T-helper 22 cell (primary cell): ENCODE results near the gene TET1.
A peak's percentile ranks its signal among the peaks of the same experiment; 100 is the strongest.
"Not testable (repeated sequence)": the region's sequence is repeated elsewhere in the genome, so short reads cannot be mapped to it uniquely, and the experiment has no call there.

Experiments used
- DNase-seq: peaks from one replicate; pipeline ENCODE4 v3.0.0-alpha.2; 2020; ENCODE audit warnings: low read depth

The TET1 gene

DNA sequence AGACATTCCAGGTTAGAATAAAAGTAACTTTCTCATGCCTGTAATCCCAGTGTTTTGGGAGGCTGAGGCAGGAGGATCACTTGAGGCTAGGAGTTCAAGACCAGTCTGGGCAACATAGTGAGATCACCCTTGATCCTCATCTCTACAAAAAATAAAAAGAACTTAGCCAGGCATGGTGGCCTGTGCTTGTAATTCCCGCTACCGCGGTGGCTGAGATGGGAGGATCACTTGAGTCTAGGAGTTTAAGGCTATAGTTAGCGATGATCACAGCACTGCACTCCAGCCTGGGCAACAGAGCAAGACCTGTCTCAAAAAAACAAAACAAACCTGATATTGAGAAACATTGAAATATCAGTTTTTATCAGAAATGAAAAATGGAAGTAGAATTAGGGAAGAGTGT lies 4.6 kb downstream of the TET1 start:
- no peak for DNase-seq

DNA sequence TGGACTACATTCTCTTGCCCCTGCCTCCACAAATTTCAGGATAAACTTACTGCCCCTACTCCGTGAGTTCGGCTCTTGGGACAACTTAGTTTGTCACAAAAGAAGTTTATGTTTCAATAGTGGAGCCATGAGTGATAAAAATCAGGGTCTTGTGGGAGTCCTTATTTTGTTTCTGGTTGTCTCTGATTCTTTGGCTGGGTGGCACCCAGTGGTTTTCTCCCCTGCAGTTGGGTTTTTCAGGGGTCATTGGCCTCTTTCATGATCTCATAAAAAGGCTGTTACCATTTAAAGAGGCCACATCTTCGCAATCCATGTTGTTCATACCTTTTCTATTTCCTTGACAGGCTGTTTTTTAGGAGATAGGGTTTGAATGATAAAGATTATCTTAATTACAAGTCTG lies 5.5 kb downstream of the TET1 start:
- DNase-seq = no peak

DNA sequence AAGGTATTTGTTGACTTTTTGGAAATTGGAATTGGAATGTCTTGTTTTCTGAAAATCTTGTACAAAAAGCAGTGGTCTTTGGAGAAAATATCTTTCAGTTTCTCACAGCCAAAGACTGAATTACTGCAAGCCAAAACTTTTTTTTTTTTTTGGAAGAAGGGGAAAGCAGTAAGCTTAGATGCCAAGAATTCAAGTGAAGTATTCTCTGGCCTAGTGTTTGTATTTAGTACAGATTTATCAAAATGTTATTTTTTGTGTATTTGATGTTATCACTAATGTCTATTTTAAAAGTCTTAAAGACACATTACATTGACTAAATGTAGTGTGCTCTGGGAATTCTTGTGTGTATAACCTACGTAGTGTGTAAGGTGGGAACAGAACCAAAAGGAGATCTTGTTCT lies 6.2 kb downstream of the TET1 start:
- no peak for DNase-seq

DNA sequence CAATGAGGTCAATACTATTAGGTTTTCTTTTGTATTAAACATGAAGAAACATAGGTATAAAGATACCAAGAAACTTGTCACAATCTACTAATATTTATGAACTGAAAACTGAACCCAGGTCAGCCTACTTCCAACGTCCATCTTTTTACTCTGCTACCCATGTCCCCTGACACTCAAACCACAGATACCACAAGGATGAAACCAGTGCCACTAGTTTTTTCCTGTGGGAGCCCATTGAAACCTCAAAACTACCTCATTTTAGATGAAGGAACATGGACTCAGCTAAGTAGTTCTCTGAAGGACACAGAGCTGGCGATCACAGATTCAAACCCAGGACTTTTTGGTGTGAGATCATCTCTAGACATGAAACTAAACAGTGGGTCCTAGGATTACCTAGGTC lies 6.8 kb downstream of the TET1 start:
- no peak for DNase-seq

DNA sequence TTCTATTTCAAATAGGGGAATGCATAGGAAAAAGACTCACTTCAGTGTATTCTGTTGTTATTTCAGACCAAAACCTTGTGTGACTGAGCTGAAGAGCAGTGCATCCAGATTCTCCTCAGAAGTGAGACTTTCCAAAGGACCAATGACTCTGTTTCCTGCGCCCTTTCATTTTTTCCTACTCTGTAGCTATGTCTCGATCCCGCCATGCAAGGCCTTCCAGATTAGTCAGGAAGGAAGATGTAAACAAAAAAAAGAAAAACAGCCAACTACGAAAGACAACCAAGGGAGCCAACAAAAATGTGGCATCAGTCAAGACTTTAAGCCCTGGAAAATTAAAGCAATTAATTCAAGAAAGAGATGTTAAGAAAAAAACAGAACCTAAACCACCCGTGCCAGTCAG lies 12.0 kb downstream of the TET1 start:
- DNase-seq = no peak

DNA sequence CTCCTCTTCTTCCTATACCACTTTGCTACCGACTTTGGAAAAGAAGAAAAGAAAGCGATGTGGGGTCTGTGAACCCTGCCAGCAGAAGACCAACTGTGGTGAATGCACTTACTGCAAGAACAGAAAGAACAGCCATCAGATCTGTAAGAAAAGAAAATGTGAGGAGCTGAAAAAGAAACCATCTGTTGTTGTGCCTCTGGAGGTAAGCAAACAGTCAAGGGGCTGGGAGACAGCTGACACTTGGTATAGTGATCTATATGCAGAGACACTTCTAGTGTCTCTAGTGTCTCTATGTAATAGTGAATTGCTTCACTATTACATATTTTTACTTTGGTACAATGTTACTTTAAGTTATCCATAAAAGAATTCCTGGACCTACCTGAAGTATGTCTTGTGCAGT lies 13.9 kb downstream of the TET1 start:
- no peak for DNase-seq

DNA sequence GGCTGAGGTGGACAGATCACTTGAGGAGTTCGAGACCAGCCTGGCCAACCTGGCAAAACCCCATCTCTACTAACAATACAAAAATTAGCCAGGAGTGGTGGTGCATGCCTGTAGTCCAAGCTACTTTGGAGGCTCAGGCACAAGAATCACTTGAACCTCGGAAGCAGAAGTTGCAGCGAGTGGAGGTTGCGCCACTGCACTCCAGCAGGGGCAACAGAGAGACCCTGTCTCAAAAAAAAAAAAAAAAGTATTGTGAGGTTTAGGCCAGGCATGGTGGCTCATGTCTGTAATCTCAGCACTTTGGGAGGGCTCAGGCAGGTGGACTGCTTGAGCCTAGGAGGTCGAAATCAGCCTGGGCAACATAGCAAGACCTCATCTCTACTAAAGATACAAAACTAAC lies 16.0 kb downstream of the TET1 start:
- no peak for DNase-seq

DNA sequence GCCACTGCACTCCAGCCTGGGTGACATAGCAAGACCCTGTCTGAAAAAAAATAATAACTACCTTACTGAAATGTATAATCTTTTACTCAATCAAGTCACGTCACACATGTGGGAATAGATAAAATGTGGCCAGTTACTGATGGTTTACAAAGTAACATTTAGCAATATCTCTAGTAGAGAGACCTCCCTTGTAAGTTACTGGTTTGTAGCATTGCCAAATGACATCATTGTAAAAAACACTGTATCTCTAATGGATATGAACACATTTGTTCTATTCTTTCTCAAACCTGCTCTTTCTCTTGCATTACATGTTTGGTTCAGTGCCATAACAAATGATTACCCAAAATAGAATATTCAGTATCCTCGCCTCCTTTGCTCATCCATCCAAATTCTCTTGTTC lies 18.8 kb downstream of the TET1 start:
- no peak for DNase-seq

DNA sequence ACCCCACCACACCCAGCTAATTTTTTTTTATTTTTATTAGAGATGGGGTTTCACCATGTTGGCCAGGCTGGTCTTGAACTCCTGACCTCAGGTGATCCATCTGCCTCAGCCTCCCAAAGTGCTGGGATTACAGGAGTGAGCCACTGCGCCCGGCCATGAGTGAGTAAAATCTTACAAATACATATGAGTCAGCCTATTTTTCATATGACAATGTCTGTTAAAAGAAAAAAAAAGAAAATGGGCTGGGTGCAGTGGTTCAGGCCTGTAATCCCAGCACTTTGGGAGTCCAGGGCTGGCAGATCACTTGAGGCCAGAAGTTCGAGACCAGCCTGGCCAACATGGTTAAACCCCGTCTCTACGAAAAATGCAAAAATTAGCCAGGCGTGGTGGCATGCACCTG lies 24.1 kb downstream of the TET1 start:
- not testable (repeated sequence) for DNase-seq

DNA sequence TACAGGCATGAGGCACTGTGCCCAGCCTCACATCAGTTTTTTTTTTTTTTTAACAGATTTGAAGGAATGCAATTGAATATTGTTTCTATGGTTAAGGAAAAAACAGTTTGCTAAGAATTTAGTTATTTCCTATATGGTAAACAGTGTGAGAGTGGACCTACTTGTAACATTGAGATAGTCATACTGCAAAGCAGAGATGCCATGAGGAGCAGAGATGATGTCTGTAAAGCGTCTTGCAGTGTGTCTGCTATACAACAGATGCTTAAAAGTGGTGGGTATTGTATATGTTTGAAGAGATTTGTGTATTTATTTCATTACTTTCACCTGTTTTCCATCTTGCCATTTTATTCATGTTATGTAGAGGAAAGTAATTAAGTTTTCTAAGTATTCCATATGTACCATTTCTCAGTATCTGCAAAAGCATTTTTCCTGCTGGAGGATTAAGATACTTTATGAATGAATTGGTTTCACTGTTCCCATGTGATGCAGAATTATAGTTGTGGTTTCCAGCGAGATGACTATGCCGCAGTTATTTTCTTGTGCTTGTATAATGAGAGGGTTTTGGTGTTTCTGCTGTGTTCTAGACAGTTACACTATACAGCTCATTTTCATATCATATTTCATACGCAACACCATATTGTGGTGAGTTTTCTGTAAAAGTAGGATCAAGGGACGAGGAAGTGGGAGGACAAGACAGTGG lies 26.6 kb downstream of the TET1 start:
- DNase-seq = no peak

DNA sequence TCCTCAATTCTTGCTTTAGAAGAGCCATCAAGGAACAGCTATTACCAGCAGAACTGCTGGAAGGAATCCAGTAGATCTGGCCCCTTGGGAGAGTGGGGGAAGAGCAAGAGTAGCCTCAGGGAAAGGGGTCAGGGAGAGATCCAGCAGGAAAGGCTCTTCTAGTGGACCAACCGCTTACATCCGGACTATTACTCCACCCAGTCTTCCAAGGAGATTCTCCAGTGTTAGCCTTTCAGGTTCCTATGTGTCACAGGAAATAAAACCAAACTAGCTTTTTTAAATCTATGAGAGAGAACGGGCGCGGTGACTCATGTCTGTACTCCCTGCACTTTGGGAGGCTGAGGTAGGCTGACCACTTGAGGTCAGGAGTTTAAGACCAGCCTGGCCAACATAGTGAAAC lies 34.3 kb downstream of the TET1 start:
- no peak for DNase-seq

DNA sequence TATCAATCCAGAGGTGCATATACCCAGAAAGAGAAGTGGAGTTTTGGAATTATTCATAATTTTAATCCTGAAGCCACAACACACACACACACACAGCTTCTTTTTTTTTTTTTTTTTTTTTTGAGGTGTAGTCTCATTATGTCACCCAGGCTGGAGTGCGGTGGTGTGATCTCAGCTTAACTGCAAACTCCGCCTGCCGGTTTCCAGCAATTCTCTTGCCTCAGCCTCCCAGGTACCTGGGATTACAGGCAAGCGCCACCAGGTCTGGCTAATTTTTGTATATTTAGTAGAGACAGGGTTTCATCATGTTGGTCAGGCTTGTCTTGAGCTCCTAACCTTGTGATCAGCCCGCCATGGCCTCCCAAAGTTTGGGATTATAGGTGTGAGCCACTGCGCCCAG lies 35.4 kb downstream of the TET1 start:
- no peak for DNase-seq

DNA sequence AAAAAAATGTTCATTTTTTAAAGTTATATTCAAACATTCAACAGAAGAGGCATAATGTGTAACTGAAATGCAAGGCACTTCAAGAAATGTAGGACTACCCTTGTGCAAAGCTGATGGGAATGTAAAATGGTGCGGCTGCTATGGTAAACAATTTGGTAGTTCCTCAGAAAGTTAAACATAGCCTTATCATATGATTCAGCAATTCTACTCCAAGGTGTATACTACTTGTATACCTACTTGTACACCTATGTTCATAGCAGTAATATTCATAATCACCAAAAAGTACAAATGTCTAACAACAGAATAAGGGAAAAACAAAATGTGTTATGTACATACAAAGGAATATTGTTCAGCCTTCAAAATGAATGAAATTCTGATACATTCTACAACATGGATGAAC lies 37.3 kb downstream of the TET1 start:
- DNase-seq = no peak

DNA sequence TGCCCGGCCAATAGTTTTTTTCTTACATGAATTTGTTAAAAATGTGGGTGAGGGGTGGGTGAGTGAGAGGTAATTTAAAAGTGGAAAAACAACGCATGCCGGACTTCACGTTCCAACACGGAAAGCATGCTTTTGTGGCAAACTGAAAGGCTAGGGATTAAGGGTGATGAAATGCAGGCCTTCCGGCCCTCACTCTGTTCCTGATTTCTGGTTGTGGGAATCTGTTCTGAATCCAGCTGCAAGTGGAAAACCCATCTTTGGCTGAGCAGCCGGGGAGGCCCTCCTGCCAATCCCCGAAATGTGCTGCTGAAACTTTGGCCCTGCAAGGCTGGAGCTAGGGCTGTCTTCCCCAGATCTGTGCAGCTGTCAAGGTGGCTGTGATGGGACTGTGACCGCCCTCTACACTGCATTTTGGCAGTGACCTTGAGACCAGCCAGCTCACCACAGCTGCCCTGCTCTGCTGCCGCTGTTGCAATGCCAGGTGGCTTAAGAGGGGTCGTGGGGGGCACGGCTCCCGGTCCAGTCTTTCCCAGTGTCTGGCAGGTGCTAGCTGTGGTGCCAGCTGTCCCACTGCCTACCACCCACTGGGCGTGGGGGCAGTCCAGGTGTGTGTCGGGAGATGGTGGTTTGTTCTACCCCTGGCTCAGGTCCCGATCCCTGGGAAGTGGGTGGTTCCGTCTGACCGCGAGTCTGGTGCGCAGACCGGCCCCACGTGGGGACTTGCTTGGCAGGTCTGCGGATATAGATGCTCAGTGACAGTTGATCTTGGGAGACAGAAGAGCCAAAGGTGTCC lies 39.0 kb downstream of the TET1 start:
- DNase-seq = no peak

DNA sequence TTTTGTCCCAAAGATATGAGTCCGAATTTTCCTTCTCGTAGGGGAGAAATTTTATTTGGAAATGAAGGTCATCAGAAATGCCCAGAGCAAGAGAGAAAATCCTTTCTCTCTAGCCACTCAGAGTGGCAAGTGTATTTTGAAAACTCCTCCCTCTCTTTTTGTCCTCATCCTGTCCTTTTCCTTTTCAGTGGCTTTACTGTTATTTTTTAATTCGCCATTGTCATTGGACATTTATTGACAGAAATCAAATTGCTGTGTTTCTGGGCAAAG lies 39.6 kb downstream of the TET1 start:
- DNase-seq = no peak

DNA sequence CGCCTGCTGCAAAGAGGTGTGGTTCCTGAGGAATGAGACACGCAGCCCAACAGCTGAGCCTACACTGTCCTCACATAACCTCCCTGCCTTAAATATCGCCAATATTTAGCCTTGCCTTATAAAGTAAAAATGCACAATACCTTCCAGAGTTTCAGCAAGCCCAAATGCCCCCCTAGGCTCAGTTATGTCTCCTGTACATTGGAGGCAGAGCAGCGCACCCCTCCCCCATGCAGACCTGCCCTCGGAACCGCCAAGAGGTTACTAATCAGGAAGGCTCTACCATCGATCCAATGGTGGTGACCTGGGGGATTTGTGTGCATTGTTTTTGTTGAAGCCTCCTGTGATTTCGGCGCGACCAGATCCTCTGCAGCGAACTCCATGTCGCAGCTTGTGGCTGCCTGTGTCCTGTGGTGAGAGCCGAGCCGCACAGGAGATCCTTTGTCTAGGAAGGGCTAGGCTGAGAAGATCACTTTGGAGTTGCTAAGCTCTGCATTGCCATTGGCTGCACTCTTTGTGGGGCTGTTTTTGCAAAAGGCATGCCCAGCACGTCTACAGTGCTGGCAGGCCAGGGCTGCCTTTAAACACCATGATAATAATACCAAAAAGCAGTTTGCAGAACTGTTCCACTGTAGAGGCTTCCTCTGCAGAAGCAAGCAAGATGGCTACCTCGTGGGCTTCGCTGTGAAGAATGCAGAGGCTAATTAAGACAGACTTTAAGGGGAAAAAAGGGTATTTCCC lies 40.1 kb downstream of the TET1 start:
- peak; percentile 17 for DNase-seq

DNA sequence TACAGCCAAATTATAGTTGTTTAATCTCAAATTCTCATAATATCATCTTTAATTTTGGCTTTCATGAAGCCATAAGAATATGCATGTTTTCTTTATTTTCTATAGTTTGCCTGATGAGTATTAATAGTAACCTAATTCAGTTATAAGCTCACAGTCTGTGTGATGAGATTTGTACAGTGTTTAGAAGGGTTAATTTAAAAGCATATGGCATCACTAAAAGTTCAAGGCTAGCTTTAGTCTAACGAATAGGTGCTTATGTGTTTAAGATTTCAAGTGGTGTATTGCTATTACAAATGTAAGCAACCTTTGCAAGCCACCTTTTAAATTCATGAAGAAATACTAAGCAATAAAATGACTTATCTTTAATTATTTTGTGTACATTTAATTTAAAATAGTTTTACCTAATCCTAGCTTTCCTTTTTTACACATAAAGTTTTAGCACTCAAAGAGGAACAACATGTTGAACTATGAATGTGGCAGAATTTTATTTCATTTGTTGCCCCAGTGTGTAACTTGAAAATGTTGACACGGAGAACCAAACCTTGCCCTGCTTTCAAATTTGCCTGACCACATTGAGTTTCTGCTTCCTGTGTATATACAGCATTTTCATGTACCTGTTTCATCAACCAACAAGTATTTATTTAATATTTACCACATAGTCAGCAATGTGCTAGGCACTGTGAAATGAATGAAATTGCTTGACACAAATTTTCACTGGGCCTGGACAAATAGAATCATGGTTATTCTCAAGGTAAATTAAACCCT lies 41.5 kb downstream of the TET1 start:
- no peak for DNase-seq

DNA sequence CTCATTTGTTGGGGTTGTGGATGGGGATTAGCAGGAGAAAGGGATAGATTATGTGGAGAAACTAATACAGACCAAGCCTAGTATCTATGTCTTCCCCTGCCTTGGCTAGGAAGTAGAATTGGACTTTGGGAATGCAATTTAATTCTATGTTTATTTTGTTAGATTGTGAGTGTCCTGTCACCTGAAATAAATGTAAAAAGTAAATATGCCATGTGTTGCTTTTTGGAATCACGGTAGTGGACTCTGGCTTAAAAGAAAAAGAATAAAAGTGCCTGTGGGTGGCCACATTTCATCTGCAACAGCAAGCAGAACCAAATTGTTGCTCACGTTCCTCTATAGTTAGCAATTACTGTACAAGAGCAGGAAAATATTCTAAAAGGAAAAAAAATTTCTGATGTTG lies 42.3 kb downstream of the TET1 start:
- no peak for DNase-seq

DNA sequence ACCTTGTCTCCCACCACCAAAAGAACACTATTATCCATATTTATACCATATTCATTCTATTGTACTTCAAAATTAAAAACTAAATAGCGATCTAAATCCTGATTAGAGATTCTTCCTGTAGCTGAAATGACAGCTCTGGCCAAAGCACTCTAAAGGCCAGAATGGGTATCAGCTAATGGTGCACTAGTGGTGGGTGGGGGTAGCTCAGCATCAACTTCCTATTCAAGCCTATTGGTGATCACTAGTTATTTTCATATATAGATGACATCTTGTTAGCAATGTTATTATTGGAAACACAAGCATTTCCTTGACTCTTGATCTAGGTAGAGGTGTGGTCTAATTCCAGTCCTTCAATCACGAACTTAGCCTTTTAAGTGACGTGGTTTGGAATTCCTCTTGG lies 43.6 kb downstream of the TET1 start:
- DNase-seq = no peak

DNA sequence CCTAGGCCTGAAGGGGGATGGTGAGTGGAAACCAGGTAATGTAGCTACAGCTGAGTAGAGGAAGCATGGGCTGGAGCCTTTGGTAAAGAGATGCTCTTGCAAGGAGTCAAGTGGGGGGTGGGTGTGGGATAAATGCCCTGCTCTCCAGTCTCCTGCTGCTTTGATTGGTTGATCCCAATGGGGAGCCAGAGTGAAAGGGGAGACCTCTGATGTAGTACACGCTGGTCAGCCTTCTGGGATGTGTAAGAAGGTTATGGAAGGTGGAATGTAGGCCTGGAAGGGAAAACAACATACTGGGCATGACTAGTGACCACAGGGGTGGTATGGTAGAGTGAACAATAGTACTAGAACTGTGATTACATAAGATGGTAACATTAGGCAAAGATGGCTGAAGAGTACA lies 44.3 kb downstream of the TET1 start:
- DNase-seq = no peak

DNA sequence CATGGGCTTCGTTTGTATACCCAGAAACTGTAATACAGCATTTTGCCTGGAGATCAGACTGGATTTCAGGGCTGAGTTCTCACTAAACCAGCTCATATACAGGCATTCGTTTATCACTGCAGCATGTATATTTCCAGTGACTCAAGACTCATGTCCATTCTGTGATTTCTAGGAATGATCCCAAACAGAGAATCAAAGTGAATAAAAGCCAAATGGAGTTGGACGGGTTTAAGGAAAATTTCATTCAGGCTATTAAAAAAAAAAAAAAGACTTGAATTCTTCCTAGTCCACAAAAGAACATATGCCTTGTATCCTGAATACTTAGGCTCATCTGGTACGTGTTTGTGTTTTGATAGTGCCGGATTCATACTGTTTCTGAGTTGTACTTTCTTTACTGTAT lies 46.8 kb downstream of the TET1 start:
- DNase-seq = no peak

DNA sequence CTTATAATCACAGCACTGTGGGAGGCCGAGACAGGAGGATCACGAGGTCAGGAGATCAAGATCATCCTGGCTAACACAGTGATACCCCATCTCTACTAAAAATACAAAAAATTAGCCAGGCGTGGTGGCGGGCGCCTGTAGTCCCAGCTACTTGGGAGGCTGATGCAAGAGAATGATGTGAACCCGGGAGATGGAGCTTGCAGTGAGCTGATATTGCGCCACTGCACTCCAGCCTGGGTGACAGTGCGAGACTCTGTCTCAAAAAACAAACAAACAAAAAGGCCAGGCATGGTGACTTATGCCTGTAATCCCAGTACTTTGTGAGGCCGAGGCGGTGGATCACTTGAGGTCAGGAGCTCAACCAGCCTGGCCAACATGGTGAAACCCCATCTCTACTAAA lies 49.9 kb downstream of the TET1 start:
- DNase-seq = not testable (repeated sequence)

DNA sequence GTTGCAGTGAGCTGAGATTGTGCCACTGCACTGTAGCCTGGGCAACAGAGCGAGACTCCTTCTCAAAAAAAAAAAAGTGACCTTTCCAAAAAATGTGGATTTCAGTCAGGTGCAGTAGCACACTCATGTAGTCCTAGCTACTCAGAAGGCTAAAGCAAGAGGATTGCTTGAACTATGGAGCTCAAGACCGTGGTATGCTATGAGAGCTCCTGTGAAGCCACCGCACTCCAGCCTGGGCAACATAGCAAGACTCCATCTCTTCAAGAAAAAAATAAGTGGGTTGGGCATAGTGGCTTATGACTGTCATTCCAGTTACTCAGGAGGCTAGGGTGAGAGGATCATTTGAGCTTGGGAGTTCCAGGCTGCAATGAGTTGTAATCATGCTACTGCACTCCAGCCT lies 51.1 kb downstream of the TET1 start:
- DNase-seq = no peak
